H1 (cell line): ENCODE measurements around the gene RNF26. TPM values are rescaled to one million over a fixed set of nuclear protein-coding genes. Genes with fewer than 3 reads are reported as not detected.
A peak's percentile ranks its signal among the peaks of the same experiment; 100 is the strongest.

Source experiments
- CTCF ChIA-PET: fragments of 300-600 bp; sonication (Branson Sonifier 250); formaldehyde crosslinking; loops from one replicate; lab custom pipeline; 2021; ENCODE audit not compliant: partially characterized antibody; lab: Charles Lee
- POLR2A ChIA-PET: fragments of 300-600 bp; sonication (Branson Sonifier 250); formaldehyde crosslinking; loops from one replicate; lab custom pipeline; 2021; ENCODE audit warnings: inconsistent platforms; ENCODE audit not compliant: partially characterized antibody; lab: Charles Lee
- DNase-seq, 2 experiments: peaks; one replicate each; pipeline versions ENCODE4 v3.0.0 to v3.0.0-alpha.2; 2010 to 2022; ENCODE audit warnings: low spot score in 2 of 2, low read depth in 1 of 2, mixed read lengths in 1 of 2
- FAIRE-seq: peaks from 2 replicates; lab custom pipeline; 2011; peaks lifted over from hg19 to GRCh38; lab: Jason Lieb, UNC
- H2AFZ ChIP-seq: 2 replicates; pipeline ENCODE4 v1.8.1; 2012; ENCODE audit warnings: low read length, inconsistent platforms
- H2AK5ac ChIP-seq: 2 replicates; pipeline ENCODE4 v1.6.1; 2013; ENCODE audit warnings: low read depth, low read length
- H2BK120ac ChIP-seq: replicated peaks from 2 replicates; pipeline ENCODE3; 2013; ENCODE audit warnings: low read depth, low read length, inconsistent platforms
- H2BK12ac ChIP-seq: 2 replicates; pipeline ENCODE4 v1.6.1; 2013; ENCODE audit warnings: low read depth, low read length
- H2BK15ac ChIP-seq: 2 replicates; pipeline ENCODE4 v1.6.1; 2013; ENCODE audit warnings: low read length
- H2BK20ac ChIP-seq: 2 replicates; pipeline ENCODE4 v1.6.1; 2013; ENCODE audit warnings: low read length
- H2BK5ac ChIP-seq: 2 replicates; pipeline ENCODE4 v1.6.1; 2013; ENCODE audit warnings: low read depth, low read length
- H3K14ac ChIP-seq: 2 replicates; pipeline ENCODE4 v1.6.1; 2013; ENCODE audit warnings: inconsistent platforms; ENCODE audit not compliant: insufficient read length
- H3K18ac ChIP-seq: 2 replicates; pipeline ENCODE4 v1.6.1; 2013; ENCODE audit warnings: low read length; ENCODE audit errors: extremely low read depth
- H3K23ac ChIP-seq: 2 replicates; pipeline ENCODE4 v1.6.1; 2013; ENCODE audit warnings: inconsistent platforms; ENCODE audit not compliant: insufficient read length
- H3K23me2 ChIP-seq: 2 replicates; pipeline ENCODE4 v1.6.1; 2013; ENCODE audit warnings: low read depth, low read length
- H3K27ac ChIP-seq: 2 replicates; pipeline ENCODE4 v1.6.1; 2011; ENCODE audit warnings: low read depth, low read length, inconsistent platforms
- H3K27me3 ChIP-seq, 4 experiments: replicated peaks in 1 of 4; 1 replicate in 1 of 4; 2 replicates in 3 of 4; pipeline versions ENCODE4 v1.6.1 to v1.8.1; 2011 to 2013; ENCODE audit warnings: low read length in 3 of 4, mild to moderate bottlenecking in 3 of 4, inconsistent platforms in 2 of 4, mixed read lengths in 2 of 4, moderate library complexity in 1 of 4; ENCODE audit not compliant: control insufficient read depth in 3 of 4, insufficient read depth in 3 of 4; ENCODE audit errors: extremely low read depth in 1 of 4
- H3K36me3 ChIP-seq, 4 experiments: 2 replicates each; pipeline versions ENCODE4 v1.6.1 to v1.8.1; 2011 to 2013; ENCODE audit warnings: mild to moderate bottlenecking in 4 of 4, low read length in 3 of 4, moderate library complexity in 2 of 4, control low read depth in 1 of 4, inconsistent platforms in 1 of 4; ENCODE audit not compliant: insufficient read depth in 4 of 4, control insufficient read depth in 2 of 4
- H3K4ac ChIP-seq: replicated peaks from 2 replicates; pipeline ENCODE3; 2013; ENCODE audit warnings: low read length, low read depth, mixed read lengths, inconsistent platforms; ENCODE audit not compliant: insufficient read length
- H3K4me1 ChIP-seq, 4 experiments: replicated peaks in 1 of 4; 1 replicate in 1 of 4; 2 replicates in 3 of 4; pipeline versions ENCODE4 v1.6.1 to v1.8.1; 2011 to 2013; ENCODE audit warnings: low read length in 3 of 4, inconsistent platforms in 2 of 4, mixed read lengths in 1 of 4; ENCODE audit not compliant: insufficient read depth in 4 of 4, control insufficient read depth in 3 of 4
- H3K4me2 ChIP-seq, 2 experiments: 2 replicates each; pipeline versions ENCODE4 v1.6.1 to v1.8.1; 2011 to 2013; ENCODE audit warnings: low read depth in 2 of 2, low read length in 2 of 2, control low read depth in 1 of 2, inconsistent platforms in 1 of 2, mild to moderate bottlenecking in 1 of 2; ENCODE audit not compliant: insufficient read depth in 1 of 2
- H3K4me3 ChIP-seq, 4 experiments: fragments of 200-600, 300-600 bp in 1 of 4; sonication (generic), shearing (Covaris generic), sonication (Bioruptor Twin) in 1 of 4; 2 replicates each; pipeline versions ENCODE4 v1.5.1 to v1.8.1; 2011 to 2016; ENCODE audit warnings: low read length in 4 of 4, low read depth in 3 of 4, control low read depth in 2 of 4, inconsistent platforms in 2 of 4, mild to moderate bottlenecking in 2 of 4, mixed read lengths in 1 of 4, moderate library complexity in 1 of 4; ENCODE audit not compliant: insufficient read depth in 2 of 4; ENCODE audit errors: extremely low read depth in 1 of 4
- H3K56ac ChIP-seq: replicated peaks from 2 replicates; pipeline ENCODE3; 2013; ENCODE audit warnings: low read depth, mild to moderate bottlenecking, mixed read lengths, low read length, inconsistent platforms; ENCODE audit not compliant: insufficient read length
- H3K79me1 ChIP-seq: 2 replicates; pipeline ENCODE4 v1.6.1; 2013; ENCODE audit warnings: low read depth, low read length, control low read depth
- H3K79me2 ChIP-seq, 2 experiments: 2 replicates each; pipeline versions ENCODE4 v1.6.1 to v1.8.1; 2012 to 2013; ENCODE audit warnings: low read length in 2 of 2, mild to moderate bottlenecking in 2 of 2, inconsistent platforms in 1 of 2; ENCODE audit not compliant: insufficient read depth in 2 of 2, control insufficient read depth in 1 of 2
- H3K9ac ChIP-seq, 4 experiments: replicated peaks in 1 of 4; 1 replicate in 1 of 4; 2 replicates in 3 of 4; pipeline versions ENCODE4 v1.6.1 to v1.8.1; 2011 to 2013; ENCODE audit warnings: low read depth in 3 of 4, low read length in 3 of 4, control low read depth in 2 of 4, mild to moderate bottlenecking in 2 of 4, moderate library complexity in 2 of 4, inconsistent platforms in 1 of 4; ENCODE audit errors: extremely low read depth in 1 of 4
- H3K9me3 ChIP-seq, 2 experiments: 2 replicates each; pipeline versions ENCODE4 v1.6.1 to v1.8.1; 2012 to 2013; ENCODE audit warnings: mild to moderate bottlenecking in 2 of 2, moderate library complexity in 2 of 2, control low read depth in 1 of 2, inconsistent platforms in 1 of 2, low read depth in 1 of 2, low read length in 1 of 2, mixed read lengths in 1 of 2; ENCODE audit not compliant: insufficient read depth in 2 of 2
- H4K20me1 ChIP-seq, 2 experiments: replicated peaks in 1 of 2; 2 replicates each; pipeline versions ENCODE3 to v1.8.1; 2011 to 2013; ENCODE audit warnings: inconsistent platforms in 2 of 2, low read length in 2 of 2, mild to moderate bottlenecking in 1 of 2; ENCODE audit not compliant: insufficient read depth in 2 of 2, control insufficient read depth in 1 of 2
- H4K5ac ChIP-seq: 2 replicates; pipeline ENCODE4 v1.6.1; 2013; ENCODE audit warnings: low read length, low read depth, mixed read lengths, inconsistent platforms; ENCODE audit not compliant: insufficient read length
- H4K8ac ChIP-seq: 2 replicates; pipeline ENCODE4 v1.8.0; 2013; ENCODE audit warnings: mild to moderate bottlenecking, moderate library complexity, low read length, inconsistent platforms; ENCODE audit not compliant: insufficient read depth; ENCODE audit errors: extremely low read depth
- H4K91ac ChIP-seq: replicated peaks from 2 replicates; pipeline ENCODE3; 2013; ENCODE audit warnings: low read length, mixed read lengths, inconsistent platforms; ENCODE audit not compliant: insufficient read length
- E2F6 ChIP-seq: IDR thresholded peaks from 2 replicates; pipeline ENCODE4 v1.6.1; 2012; ENCODE audit warnings: inconsistent platforms
- MAX ChIP-seq: IDR thresholded peaks from 2 replicates; pipeline ENCODE4 v1.6.1; 2012; ENCODE audit warnings: inconsistent platforms
- RBBP5 ChIP-seq: IDR thresholded peaks from 2 replicates; pipeline ENCODE4 v1.7.1; 2012; ENCODE audit warnings: low read depth, mild to moderate bottlenecking, inconsistent platforms, low read length, moderate library complexity, borderline replicate concordance
- RNF2 ChIP-seq: fragments of 200-900, 300-1000 bp; sonication (generic); IDR thresholded peaks from 2 replicates; pipeline ENCODE4 v1.7.1; 2016; ENCODE audit warnings: borderline replicate concordance, low read depth, mild to moderate bottlenecking, antibody characterized with exemption, low read length; ENCODE audit not compliant: poor library complexity, severe bottlenecking; ENCODE audit errors: missing control alignments
- WGBS, 2 experiments: shearing (Covaris generic) in 1 of 2; methylation state at CpG; one replicate each; pipeline versions ENCODE4 v1.1.6 to v1.1.7; 2013 to 2015; ENCODE audit warnings: low lambda C conversion rate in 2 of 2, mixed read lengths in 2 of 2, inconsistent platforms in 1 of 2, low coverage in 1 of 2, missing lambda C conversion rate in 1 of 2; ENCODE audit not compliant: insufficient replicate concordance in 2 of 2, insufficient coverage in 1 of 2, insufficient read length in 1 of 2; ENCODE audit errors: extremely low coverage in 1 of 2, missing lambda C conversion rate in 1 of 2; 5-methylcytosine and 5-hydroxymethylcytosine counted together
- polyA plus RNA-seq, 7 experiments: library from polyadenylated mRNA; depleted of rRNA in 3 of 7; stranded (reverse) in 5 of 7; unstranded in 2 of 7; fragments of >200 nt in 5 of 7; fragments of 200-250 nt in 2 of 7; gene quantifications; 1 replicate in 5 of 7; 2 replicates in 1 of 7; 4 replicates in 1 of 7; pipeline versions ENCODE4 v1.2.1 to v1.2.3, GENCODE V29; 2011 to 2013; ENCODE audit warnings: missing spikeins in 2 of 7, mixed read lengths in 2 of 7
- total RNA-seq: library from RNA; stranded (reverse); fragmentation: NEBNext Ultra II Directional; extraction: Animal tissue kit (Norgen Biotek cat#: 25700); gene quantifications from 2 replicates; pipeline ENCODE4 v1.2.1, GENCODE V29; 2021

Gene RNF26
- total and polyA plus RNA-seq, 2 of the 8 experiments (the other 6 are each of a cell fraction or from before 2014, with no cell fraction given): 82.7 to 84.0 TPM

- peak overlapping the region; percentile 45 for H3K4ac ChIP-seq
- H3K79me1 ChIP-seq: no peaks in the 10 kb centered on the region
- H3K14ac ChIP-seq: no peak overlapping the region
- H3K23ac ChIP-seq: no peak overlapping the region
- peaks cover 2% of the 10 kb centered on the region in 2 experiments for H4K20me1 ChIP-seq
- H4K5ac ChIP-seq: no peak overlapping the region
- peak overlapping the region; percentile 79; the same call in 1 of the 2 replicates for H3K18ac ChIP-seq
- no peak overlapping the region for H3K9ac ChIP-seq
- peak overlapping the region; percentile 96; the same call in 1 of the 2 replicates for H2BK20ac ChIP-seq
- H3K36me3 ChIP-seq: no peaks in the 10 kb centered on the region
- no peak overlapping the region for H3K27ac ChIP-seq
- peak overlapping the region; percentile 88 for H4K8ac ChIP-seq
- H2BK120ac ChIP-seq: peak overlapping the region; percentile 36
- POLR2A ChIA-PET: interaction anchor here (1.0 to 5.4 kb wide), 5 partner anchors 12 to 224 kb away, joined by 3 to 44 read pairs (median 28); a partner anchor contains a TSS
- H3K9me3 ChIP-seq: no peaks in the 10 kb centered on the region
- FAIRE-seq: no peak
- H3K56ac ChIP-seq: no peak overlapping the region
- H3K4me3 ChIP-seq: peak overlapping the region in 1 of 4 experiments; percentile 68; a peak in 1 of 8 replicates
- peak overlapping the region; percentile 98; the same call in 1 of the 2 replicates for H2BK12ac ChIP-seq
- H2BK5ac ChIP-seq: peak overlapping the region; percentile 91; the same call in 1 of the 2 replicates
- TF ChIP-seq MAX: peak; percentile 32; the same call in 1 of the 2 replicates
- TF ChIP-seq RNF2: no peak
- TF ChIP-seq E2F6: peak; percentile 62
- TF ChIP-seq RBBP5: no peak
- H3K4me2 ChIP-seq: peak overlapping the region; percentile 47 to 97
- peak overlapping the region; percentile 98 for H2BK15ac ChIP-seq
- H3K4me1 ChIP-seq: peaks cover 11 to 53% (median 48%) of the 10 kb centered on the region in 4 experiments
- no peak overlapping the region for H2AFZ ChIP-seq
- peak overlapping the region; percentile 94 for H4K91ac ChIP-seq
- CTCF ChIA-PET: interaction anchor here (1.6 to 16.8 kb wide), 6 partner anchors 10 to 61 kb away, joined by 4 to 415 read pairs (median 12); partner anchors contain the start of genes C1QTNF5, MFRP, RNF26 and USP2
- H3K79me2 ChIP-seq: no peaks in the 10 kb centered on the region
- H3K27me3 ChIP-seq: peaks cover 5 to 40% (median 32%) of the 10 kb centered on the region in 4 experiments
- peaks cover 33% of the 10 kb centered on the region for H3K23me2 ChIP-seq
- DNase-seq: no peak
- peak overlapping the region; percentile 93; the same call in 1 of the 2 replicates for H2AK5ac ChIP-seq
- WGBS, 2 experiments: 83% methylated on average over 4 of the region's 11 CpGs; no CpG with 5 or more reads in 1 of the 2 experiments
Measured at GRCh38 chr11:119319700-119320239, 14.6 kb upstream of the RNF26 start.
